Loucy (cell line): Measurements from ENCODE around the gene BCAM.

Source experiments
- H2AFZ ChIP-seq: fragments of 200-600 bp; sonication (generic); 2 replicates; pipeline ENCODE4 v1.6.0; 2016; ENCODE audit warnings: antibody characterized with exemption, mild to moderate bottlenecking, low read length, moderate library complexity
- H3F3A ChIP-seq: fragments of 200-600 bp; 2 replicates; pipeline ENCODE4 v1.6.0; 2016; ENCODE audit warnings: antibody characterized with exemption, low read depth, mild to moderate bottlenecking
- H3K27me3 ChIP-seq: fragments of 200-600 bp; sonication (generic); 2 replicates; pipeline ENCODE4 v1.6.1; 2014; ENCODE audit warnings: low read length, mild to moderate bottlenecking; ENCODE audit not compliant: insufficient read depth, poor library complexity, severe bottlenecking
- H3K36me3 ChIP-seq: fragments of 200-600 bp; sonication (generic); 2 replicates; pipeline ENCODE4 v1.6.1; 2016; ENCODE audit warnings: low read length; ENCODE audit not compliant: insufficient read depth
- H3K4me1 ChIP-seq: fragments of 200-600 bp; sonication (generic); 2 replicates; pipeline ENCODE4 v1.5.1; 2014; ENCODE audit warnings: low read length, mild to moderate bottlenecking; ENCODE audit not compliant: insufficient read depth, poor library complexity, severe bottlenecking
- H3K4me2 ChIP-seq: fragments of 200-600 bp; sonication (generic); 2 replicates; pipeline ENCODE4 v1.6.0; 2014; ENCODE audit warnings: antibody characterized with exemption, low read length, low read depth, mild to moderate bottlenecking; ENCODE audit not compliant: poor library complexity, severe bottlenecking
- H3K4me3 ChIP-seq: fragments of 200-600 bp; sonication (generic); 2 replicates; pipeline ENCODE4 v1.5.1; 2014; ENCODE audit warnings: low read length, mild to moderate bottlenecking, mixed read lengths; ENCODE audit not compliant: poor library complexity, severe bottlenecking
- H3K79me2 ChIP-seq: fragments of 200-600 bp; sonication (generic); 2 replicates; pipeline ENCODE4 v1.6.1; 2014; ENCODE audit warnings: low read length; ENCODE audit not compliant: insufficient read depth
- H3K9ac ChIP-seq: fragments of 200-600 bp; sonication (generic); 2 replicates; pipeline ENCODE4 v1.6.0; 2014; ENCODE audit warnings: mild to moderate bottlenecking, low read depth, low read length, moderate library complexity; ENCODE audit not compliant: poor library complexity, severe bottlenecking
- H3K9me2 ChIP-seq: fragments of 200-600 bp; sonication (generic); replicated peaks from 2 replicates; pipeline ENCODE4 v1.6.1; 2016; ENCODE audit warnings: low read depth, low read length, mixed read lengths
- H3K9me3 ChIP-seq: fragments of 200-600 bp; sonication (generic); 2 replicates; pipeline ENCODE4 v1.6.1; 2014; ENCODE audit warnings: mild to moderate bottlenecking, antibody characterized with exemption, low read length, low read depth; ENCODE audit not compliant: insufficient read depth
- H4K20me1 ChIP-seq: fragments of 200-600 bp; sonication (generic); 2 replicates; pipeline ENCODE4 v1.6.0; 2014; ENCODE audit warnings: antibody characterized with exemption, low read length, mild to moderate bottlenecking; ENCODE audit not compliant: insufficient read depth, poor library complexity, severe bottlenecking
- CTCF ChIP-seq: fragments of 200-600 bp; sonication (generic); conservative IDR thresholded peaks from 2 replicates; pipeline ENCODE4 v1.5.1; 2014; ENCODE audit warnings: mild to moderate bottlenecking, antibody characterized with exemption, low read length
- EZH2phosphoT487 ChIP-seq: fragments of 200-600 bp; IDR thresholded peaks from 2 replicates; pipeline ENCODE4 v1.6.1; 2018; ENCODE audit warnings: antibody characterized with exemption, mild to moderate bottlenecking, moderate library complexity, borderline replicate concordance

Gene BCAM

GRCh38 chr19:44794610-44795009, 14.3 kb upstream of the BCAM start:
- Histone ChIP-seq H3K4me1 (no peaks in the 10 kb centered on the region), H3K4me2 (no peak overlapping the region), H3K9me3 (no peaks in the 10 kb centered on the region), H3K27me3 (no peaks in the 10 kb centered on the region), H3K9me2 (no peaks in the 10 kb centered on the region), H3F3A (no peaks in the 10 kb centered on the region), H3K4me3 (no peak overlapping the region), H3K9ac (no peak overlapping the region), H3K36me3 (no peaks in the 10 kb centered on the region), H3K79me2 (no peaks in the 10 kb centered on the region), H4K20me1 (no peaks in the 10 kb centered on the region), H2AFZ (no peak overlapping the region)
- TF ChIP-seq EZH2phosphoT487 = no peak
- TF ChIP-seq CTCF = no peak

GRCh38 chr19:44795398-44795987, 13.4 kb upstream of the BCAM start:
- Histone ChIP-seq H3K27me3 (no peaks in the 10 kb centered on the region), H3F3A (no peaks in the 10 kb centered on the region), H2AFZ (no peak overlapping the region), H3K4me1 (no peaks in the 10 kb centered on the region), H4K20me1 (no peaks in the 10 kb centered on the region), H3K4me3 (no peak overlapping the region), H3K36me3 (no peaks in the 10 kb centered on the region), H3K79me2 (no peaks in the 10 kb centered on the region), H3K4me2 (no peak overlapping the region), H3K9me2 (no peaks in the 10 kb centered on the region), H3K9ac (no peak overlapping the region), H3K9me3 (no peaks in the 10 kb centered on the region)
- TF ChIP-seq CTCF (no peak), EZH2phosphoT487 (no peak)

GRCh38 chr19:44796701-44797115, 12.2 kb upstream of the BCAM start:
- no peaks in the 10 kb centered on the region for H3K9me2 ChIP-seq
- H3K4me2 ChIP-seq = no peak overlapping the region
- TF ChIP-seq CTCF = no peak
- TF ChIP-seq EZH2phosphoT487 = no peak
- H3K27me3 ChIP-seq = no peaks in the 10 kb centered on the region
- H3F3A ChIP-seq = no peaks in the 10 kb centered on the region
- H3K9ac ChIP-seq = no peak overlapping the region
- no peaks in the 10 kb centered on the region for H3K9me3 ChIP-seq
- no peaks in the 10 kb centered on the region for H3K4me1 ChIP-seq
- H2AFZ ChIP-seq = no peak overlapping the region
- no peaks in the 10 kb centered on the region for H3K79me2 ChIP-seq
- H3K4me3 ChIP-seq = no peak overlapping the region
- no peaks in the 10 kb centered on the region for H3K36me3 ChIP-seq
- H4K20me1 ChIP-seq = no peaks in the 10 kb centered on the region
